ENCODE results near the gene MGST3.

GRCh38 chr1:165619647-165620151 is 11.3 kb upstream of the MGST3 start:
- TF ChIP-seq CTCF (IDR thresholded peaks at IDR 0.05) (no peak), POLR2A (IDR thresholded peaks at IDR 0.05) (no peak)

Data from body of pancreas (tissue), 4 donors.